ENCODE data around the gene ZNF385D. TPM values are rescaled to one million over a fixed set of nuclear protein-coding genes. Genes with fewer than 3 reads are reported as not detected.

ZNF385D gene
- polyA plus RNA-seq, 1 donor (not counting 4 experiments of a cell fraction or from before 2014, with no cell fraction given), result 0.46 TPM

DNA sequence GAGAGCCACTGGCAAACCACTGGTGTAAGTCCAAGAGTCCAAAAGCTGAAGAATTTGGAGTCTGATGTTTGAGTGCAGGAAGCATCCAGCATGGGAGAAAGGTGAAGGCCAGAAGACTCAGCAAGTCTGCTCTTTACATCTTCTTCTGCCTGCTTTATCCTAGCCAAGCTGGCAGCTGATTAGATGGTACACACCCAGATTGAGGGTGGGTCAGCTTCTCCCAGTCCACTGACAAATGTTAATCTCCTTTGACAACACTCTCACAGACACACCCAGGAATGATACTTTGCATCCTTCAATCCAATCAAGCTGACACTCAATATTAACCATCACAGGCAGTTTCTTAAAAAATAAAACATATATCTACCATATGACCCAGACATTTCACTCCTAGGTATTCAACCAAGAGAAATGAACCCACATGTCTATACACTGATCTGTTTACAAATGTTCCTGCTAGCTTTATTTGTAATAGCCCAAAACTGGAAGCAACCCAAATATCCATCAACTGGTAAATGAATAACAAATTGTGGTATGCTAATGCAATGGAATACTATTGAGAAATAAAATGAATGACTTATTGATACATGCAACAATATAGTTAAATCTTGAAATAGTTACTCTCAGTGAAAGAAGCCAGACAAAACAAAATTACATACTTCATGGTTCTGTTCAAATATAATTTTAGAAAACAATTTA lies 373.8 kb downstream of the ZNF385D start:
- H4K20me1 ChIP-seq (ENCODE audit: control insufficient read depth, extremely low read depth, insufficient read depth, low read length), result no peaks in the 10 kb centered on the region
- no peak overlapping the region for H3K4me2 ChIP-seq (ENCODE audit: control insufficient read depth, extremely low read depth, insufficient read depth, low read depth, low read length)
- no peak for TF ChIP-seq EZH2 (IDR thresholded peaks at IDR 0.05; ENCODE audit: low read length)
- TF ChIP-seq, protein P1, sequence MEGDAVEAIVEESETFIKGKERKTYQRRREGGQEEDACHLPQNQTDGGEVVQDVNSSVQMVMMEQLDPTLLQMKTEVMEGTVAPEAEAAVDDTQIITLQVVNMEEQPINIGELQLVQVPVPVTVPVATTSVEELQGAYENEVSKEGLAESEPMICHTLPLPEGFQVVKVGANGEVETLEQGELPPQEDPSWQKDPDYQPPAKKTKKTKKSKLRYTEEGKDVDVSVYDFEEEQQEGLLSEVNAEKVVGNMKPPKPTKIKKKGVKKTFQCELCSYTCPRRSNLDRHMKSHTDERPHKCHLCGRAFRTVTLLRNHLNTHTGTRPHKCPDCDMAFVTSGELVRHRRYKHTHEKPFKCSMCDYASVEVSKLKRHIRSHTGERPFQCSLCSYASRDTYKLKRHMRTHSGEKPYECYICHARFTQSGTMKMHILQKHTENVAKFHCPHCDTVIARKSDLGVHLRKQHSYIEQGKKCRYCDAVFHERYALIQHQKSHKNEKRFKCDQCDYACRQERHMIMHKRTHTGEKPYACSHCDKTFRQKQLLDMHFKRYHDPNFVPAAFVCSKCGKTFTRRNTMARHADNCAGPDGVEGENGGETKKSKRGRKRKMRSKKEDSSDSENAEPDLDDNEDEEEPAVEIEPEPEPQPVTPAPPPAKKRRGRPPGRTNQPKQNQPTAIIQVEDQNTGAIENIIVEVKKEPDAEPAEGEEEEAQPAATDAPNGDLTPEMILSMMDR (optimal IDR thresholded peaks at IDR 0.05 in 1 of 3, IDR thresholded peaks at IDR 0.05 in 1 of 3, conservative IDR thresholded peaks at IDR 0.05 in 1 of 3; ENCODE audit: extremely low read depth in 1 of 3, insufficient read depth in 2 of 3, low read length in 3 of 3), result no peak
- H3K4me1 ChIP-seq (ENCODE audit: control insufficient read depth, extremely low read depth, insufficient read depth, low read length), result no peaks in the 10 kb centered on the region
- H3K9ac ChIP-seq (ENCODE audit: control insufficient read depth, extremely low read depth, insufficient read depth, low read length), result no peak overlapping the region
- H3K79me2 ChIP-seq (ENCODE audit: control insufficient read depth, insufficient read depth, low read length), result no peaks in the 10 kb centered on the region
- no peaks in the 10 kb centered on the region for H3K9me3 ChIP-seq (ENCODE audit: control insufficient read depth, low read depth, low read length)
- no peaks in the 10 kb centered on the region for H3K9me1 ChIP-seq (ENCODE audit: control insufficient read depth, extremely low read depth, insufficient read depth, low read length)
- dilution Hi-C loops (cut with MboI; ENCODE audit: extremely low pct_ligation_motif_present, low sequenced_read_pairs), result no loop called here
- no peak overlapping the region for H3K27ac ChIP-seq (ENCODE audit: control insufficient read depth, insufficient read depth, low read length)
- H3K27me3 ChIP-seq (ENCODE audit: control insufficient read depth, extremely low read depth, insufficient read depth, low read length), result no peaks in the 10 kb centered on the region
- no peak overlapping the region for H2AFZ ChIP-seq (ENCODE audit: control insufficient read depth, low read length)
- DNase-seq (ENCODE audit: low read depth, low spot score) (no peak), FAIRE-seq (no peak)
- no peak overlapping the region for H3K4me3 ChIP-seq (ENCODE audit: control insufficient read depth in 2 of 3, extremely low read depth in 1 of 3, insufficient read depth in 2 of 3, low read depth in 1 of 3, low read length in 3 of 3)
- no peaks in the 10 kb centered on the region for H3K36me3 ChIP-seq (ENCODE audit: control insufficient read depth in 2 of 2, extremely low read depth in 1 of 2, insufficient read depth in 2 of 2, low read length in 2 of 2)

DNA sequence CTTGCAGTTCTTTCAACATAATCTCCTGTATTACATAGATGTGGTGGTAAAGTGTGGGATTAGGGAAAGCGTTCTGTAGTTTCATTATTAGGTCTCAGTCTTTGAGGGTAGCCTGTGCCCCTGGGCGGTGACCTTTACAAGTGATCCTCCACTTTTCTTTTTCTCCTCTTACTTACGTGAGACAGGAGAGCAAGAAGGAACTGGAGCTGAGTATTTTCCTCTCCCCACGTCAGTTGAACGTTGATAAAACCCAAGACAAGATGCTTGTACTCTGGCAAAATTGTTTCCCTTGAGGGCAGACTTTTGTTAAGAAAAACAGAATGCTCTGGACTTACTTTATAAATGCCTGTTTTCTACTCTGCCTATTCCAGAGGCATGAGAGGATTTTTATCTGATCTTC lies 378.7 kb downstream of the ZNF385D start:
- FAIRE-seq (no peak), DNase-seq (ENCODE audit: low read depth, low spot score) (no peak)
- TF ChIP-seq, protein P1 (optimal IDR thresholded peaks at IDR 0.05 in 1 of 3, IDR thresholded peaks at IDR 0.05 in 1 of 3, conservative IDR thresholded peaks at IDR 0.05 in 1 of 3; ENCODE audit: extremely low read depth in 1 of 3, insufficient read depth in 2 of 3, low read length in 3 of 3), result no peak
- TF ChIP-seq EZH2 (IDR thresholded peaks at IDR 0.05; ENCODE audit: low read length), result no peak
- H3K27me3 ChIP-seq (ENCODE audit: control insufficient read depth, extremely low read depth, insufficient read depth, low read length), result no peaks in the 10 kb centered on the region
- H3K9me1 ChIP-seq (ENCODE audit: control insufficient read depth, extremely low read depth, insufficient read depth, low read length), result no peaks in the 10 kb centered on the region
- H3K27ac ChIP-seq (ENCODE audit: control insufficient read depth, insufficient read depth, low read length), result no peak overlapping the region
- H4K20me1 ChIP-seq (ENCODE audit: control insufficient read depth, extremely low read depth, insufficient read depth, low read length), result no peaks in the 10 kb centered on the region
- no peaks in the 10 kb centered on the region for H3K4me1 ChIP-seq (ENCODE audit: control insufficient read depth, extremely low read depth, insufficient read depth, low read length)
- H2AFZ ChIP-seq (ENCODE audit: control insufficient read depth, low read length), result no peak overlapping the region
- no peak overlapping the region for H3K4me2 ChIP-seq (ENCODE audit: control insufficient read depth, extremely low read depth, insufficient read depth, low read depth, low read length)
- H3K9ac ChIP-seq (ENCODE audit: control insufficient read depth, extremely low read depth, insufficient read depth, low read length), result no peak overlapping the region
- dilution Hi-C loops (cut with MboI; ENCODE audit: extremely low pct_ligation_motif_present, low sequenced_read_pairs), result no loop called here
- H3K9me3 ChIP-seq (ENCODE audit: control insufficient read depth, low read depth, low read length), result no peaks in the 10 kb centered on the region
- no peaks in the 10 kb centered on the region for H3K79me2 ChIP-seq (ENCODE audit: control insufficient read depth, insufficient read depth, low read length)
- no peaks in the 10 kb centered on the region for H3K36me3 ChIP-seq (ENCODE audit: control insufficient read depth in 2 of 2, extremely low read depth in 1 of 2, insufficient read depth in 2 of 2, low read length in 2 of 2)
- no peak overlapping the region for H3K4me3 ChIP-seq (ENCODE audit: control insufficient read depth in 2 of 3, extremely low read depth in 1 of 3, insufficient read depth in 2 of 3, low read depth in 1 of 3, low read length in 3 of 3)

Measured in keratinocyte (primary cell).